HPDE6-E6E7 (cell line): ENCODE results near the gene CNNM4.

ENCODE experiments used
- DNase-seq: peaks from one replicate; pipeline ENCODE4 v3.0.0; 2011; ENCODE audit warnings: missing footprints; ENCODE audit errors: extremely low spot score

CNNM4 gene

GRCh38 chr2:96758987-96759386, 1.7 kb upstream of the CNNM4 start:
- DNase-seq = no peak

- DNase-seq = no peak
These were observed 1.2 kb upstream of the CNNM4 start for GRCh38 chr2:96759548-96759947.

- no peak for DNase-seq
These were observed 507 bp downstream of the CNNM4 start for GRCh38 chr2:96760986-96761832.

GRCh38 chr2:96762529-96763311, 2.0 kb downstream of the CNNM4 start:
- DNase-seq = no peak

GRCh38 chr2:96763511-96764252, 3.0 kb downstream of the CNNM4 start:
- DNase-seq = no peak

GRCh38 chr2:96764253-96764637, 3.5 kb downstream of the CNNM4 start:
- DNase-seq = no peak

- no peak for DNase-seq
These were observed 6.6 kb downstream of the CNNM4 start for GRCh38 chr2:96767135-96767871.

GRCh38 chr2:96768083-96768561, 7.4 kb downstream of the CNNM4 start:
- DNase-seq = no peak

- DNase-seq = no peak
These were observed 9.1 kb downstream of the CNNM4 start for GRCh38 chr2:96769814-96770213.

- no peak for DNase-seq
These were observed 9.9 kb downstream of the CNNM4 start for GRCh38 chr2:96770442-96771202.

- peak; percentile 76 for DNase-seq
These were observed 11.3 kb downstream of the CNNM4 start for GRCh38 chr2:96771796-96772618.

GRCh38 chr2:96772903-96773671, 12.4 kb downstream of the CNNM4 start:
- no peak for DNase-seq

GRCh38 chr2:96773922-96774321, 13.2 kb downstream of the CNNM4 start:
- no peak for DNase-seq

- no peak for DNase-seq
These were observed 14.5 kb downstream of the CNNM4 start for GRCh38 chr2:96775160-96775559.

- no peak for DNase-seq
These were observed 22.7 kb downstream of the CNNM4 start for GRCh38 chr2:96783388-96783787.

- no peak for DNase-seq
These were observed 26.7 kb downstream of the CNNM4 start for GRCh38 chr2:96787411-96787810.

GRCh38 chr2:96788442-96789244, 27.9 kb downstream of the CNNM4 start:
- no peak for DNase-seq

GRCh38 chr2:96789245-96789617, 28.5 kb downstream of the CNNM4 start:
- DNase-seq = no peak
